Measurements from ENCODE around the gene ZNF236. TPM values are rescaled to one million over a fixed set of nuclear protein-coding genes. Genes with fewer than 3 reads are reported as not detected.

ZNF236 gene
- total RNA-seq, 1 donor from 2014 or later = 14.5 TPM

GRCh38 chr18:76814256-76814655, 8.1 kb upstream of the ZNF236 start:
- DNase-seq (ENCODE audit: extremely low spot score in 2 of 2) = no peak
- Histone ChIP-seq H3K9me3 (no peaks in the 10 kb centered on the region), H3K36me3 (peaks cover 0 to 9% of the 10 kb centered on the region in 2 donors), H3K27ac (no peak overlapping the region), H3K4me1 (no peaks in the 10 kb centered on the region), H3K4me3 (no peak overlapping the region), H3K27me3 (no peaks in the 10 kb centered on the region)
- no peak for TF ChIP-seq POLR2A (IDR thresholded peaks at IDR 0.05)
- TF ChIP-seq POLR2AphosphoS5 (IDR thresholded peaks at IDR 0.05; ENCODE audit: insufficient read depth in 1 of 2, low read depth in 1 of 2) = no peak
- no peak for TF ChIP-seq CTCF (IDR thresholded peaks at IDR 0.05)
- intact Hi-C loops (cut with DNase I) = no loop called here

- TF ChIP-seq POLR2AphosphoS5 (IDR thresholded peaks at IDR 0.05; ENCODE audit: insufficient read depth in 1 of 2, low read depth in 1 of 2) = no peak
- TF ChIP-seq POLR2A (IDR thresholded peaks at IDR 0.05) = no peak
- TF ChIP-seq CTCF (IDR thresholded peaks at IDR 0.05) = no peak
- Histone ChIP-seq H3K9me3 (no peaks in the 10 kb centered on the region), H3K4me1 (peaks cover 18% of the 10 kb centered on the region), H3K27me3 (no peaks in the 10 kb centered on the region), H3K27ac (no peak overlapping the region), H3K4me3 (no peak overlapping the region), H3K36me3 (peaks cover 0 to 9% of the 10 kb centered on the region in 2 donors)
- no peak for DNase-seq (ENCODE audit: extremely low spot score in 2 of 2)
- intact Hi-C loops (cut with DNase I) = no loop called here
These were observed 6.2 kb upstream of the ZNF236 start for GRCh38 chr18:76816127-76816526.

- Histone ChIP-seq H3K27ac (no peak overlapping the region), H3K27me3 (no peaks in the 10 kb centered on the region), H3K36me3 (peaks cover 0 to 9% of the 10 kb centered on the region in 2 donors), H3K4me1 (peaks cover 21% of the 10 kb centered on the region), H3K9me3 (no peaks in the 10 kb centered on the region), H3K4me3 (no peak overlapping the region)
- TF ChIP-seq CTCF (IDR thresholded peaks at IDR 0.05) (no peak), POLR2AphosphoS5 (IDR thresholded peaks at IDR 0.05; ENCODE audit: insufficient read depth in 1 of 2, low read depth in 1 of 2) (no peak), POLR2A (IDR thresholded peaks at IDR 0.05) (no peak)
- intact Hi-C loops (cut with DNase I) = no loop called here
- no peak for DNase-seq (ENCODE audit: extremely low spot score in 2 of 2)
These were observed 4.3 kb upstream of the ZNF236 start for GRCh38 chr18:76817888-76818611.

- DNase-seq (ENCODE audit: extremely low spot score in 2 of 2) = no peak
- TF ChIP-seq POLR2A (IDR thresholded peaks at IDR 0.05) (no peak), CTCF (IDR thresholded peaks at IDR 0.05) (no peak), POLR2AphosphoS5 (IDR thresholded peaks at IDR 0.05; ENCODE audit: insufficient read depth in 1 of 2, low read depth in 1 of 2) (no peak)
- H3K27me3 ChIP-seq = no peaks in the 10 kb centered on the region
- H3K4me1 ChIP-seq = peaks cover 34% of the 10 kb centered on the region
- H3K36me3 ChIP-seq = peaks cover 0 to 9% of the 10 kb centered on the region in 2 donors
- intact Hi-C loops (cut with DNase I) = no loop called here
- no peak overlapping the region for H3K4me3 ChIP-seq
- H3K9me3 ChIP-seq = no peaks in the 10 kb centered on the region
- no peak overlapping the region for H3K27ac ChIP-seq
These were observed 2.8 kb upstream of the ZNF236 start for GRCh38 chr18:76819411-76820136.

Measured in vagina (tissue), 2 donors.